Stimulated activated CD8-positive, alpha-beta memory T cell treated with anti-CD3 and anti-CD28 coated beads, Interleukin-7, amount 100 ng/mL, for 1 hour (primary cell): ENCODE results near the gene UPF1.

Experiments used
- DNase-seq, 2 donors: peaks; one replicate each; pipeline ENCODE4 v3.0.0-alpha.2; 2020; ENCODE audit warnings: low read depth in 2 of 2

The UPF1 gene

GRCh38 chr19:18840288-18841267 is 8.8 kb downstream of the UPF1 start:
- DNase-seq, result no peak

DNA sequence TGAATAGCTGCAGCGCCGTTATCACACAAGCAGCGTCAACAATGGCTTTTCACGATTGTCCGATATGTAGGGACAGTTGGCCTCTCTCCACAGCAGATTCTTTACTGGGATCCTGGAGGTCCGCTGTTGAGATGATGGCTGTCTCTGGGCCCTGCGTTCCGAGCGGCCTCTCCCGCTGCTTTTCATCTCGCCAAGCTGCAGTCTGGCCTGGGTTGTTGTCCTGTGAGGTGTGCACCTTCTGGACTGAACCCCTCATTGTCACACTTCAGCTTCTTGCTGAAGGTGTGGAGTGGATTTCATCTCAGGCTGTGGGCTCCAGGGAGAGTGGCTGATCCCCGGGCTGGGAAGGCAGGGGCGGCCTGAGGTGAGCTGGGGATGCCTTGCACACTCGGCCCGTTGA is 9.6 kb downstream of the UPF1 start:
- DNase-seq, result no peak

- no peak for DNase-seq
Measured at GRCh38 chr19:18842166-18842565, 10.4 kb downstream of the UPF1 start.

DNA sequence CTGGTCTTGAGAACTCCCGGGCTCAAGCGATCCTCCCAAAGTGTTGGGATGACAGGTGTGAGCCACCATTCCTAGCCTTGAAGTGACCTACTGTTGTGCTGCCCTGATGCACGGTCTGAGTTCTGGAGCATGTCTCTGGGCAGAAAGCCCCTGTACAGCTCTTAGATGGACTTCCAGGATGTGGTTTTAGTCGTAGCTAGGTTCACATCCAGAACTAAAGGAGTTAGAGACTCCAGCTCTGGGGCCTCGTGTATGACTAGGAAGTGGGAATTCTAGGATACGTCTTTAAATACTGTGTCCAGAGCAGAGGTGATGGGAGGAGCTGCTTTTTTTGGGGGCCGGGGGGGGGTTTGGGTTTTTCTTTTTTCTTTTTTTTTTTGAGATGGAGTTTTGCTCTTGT is 12.2 kb downstream of the UPF1 start:
- DNase-seq, result no peak

- DNase-seq, result no peak
Measured at GRCh38 chr19:18844806-18845329, 13.1 kb downstream of the UPF1 start.

DNA sequence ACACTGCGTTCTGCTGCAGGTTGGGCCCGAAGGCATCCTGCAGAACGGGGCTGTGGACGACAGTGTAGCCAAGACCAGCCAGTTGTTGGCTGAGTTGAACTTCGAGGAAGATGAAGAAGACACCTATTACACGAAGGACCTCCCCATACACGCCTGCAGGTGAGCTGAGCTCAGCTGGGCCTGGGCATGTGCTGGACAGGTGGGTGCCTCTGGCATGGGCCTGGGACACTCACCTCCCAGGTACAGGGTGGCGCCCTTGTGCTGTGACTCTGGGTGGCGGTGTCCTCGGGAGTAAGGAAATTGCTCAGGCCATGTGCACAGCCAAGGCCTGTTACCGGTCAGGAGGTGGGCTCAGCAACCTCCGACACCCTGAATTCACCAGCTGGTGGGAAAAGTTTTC is 14.2 kb downstream of the UPF1 start:
- no peak for DNase-seq

- DNase-seq, result peak; percentile 36 to 53
Measured at GRCh38 chr19:18846862-18847548, 15.2 kb downstream of the UPF1 start.

DNA sequence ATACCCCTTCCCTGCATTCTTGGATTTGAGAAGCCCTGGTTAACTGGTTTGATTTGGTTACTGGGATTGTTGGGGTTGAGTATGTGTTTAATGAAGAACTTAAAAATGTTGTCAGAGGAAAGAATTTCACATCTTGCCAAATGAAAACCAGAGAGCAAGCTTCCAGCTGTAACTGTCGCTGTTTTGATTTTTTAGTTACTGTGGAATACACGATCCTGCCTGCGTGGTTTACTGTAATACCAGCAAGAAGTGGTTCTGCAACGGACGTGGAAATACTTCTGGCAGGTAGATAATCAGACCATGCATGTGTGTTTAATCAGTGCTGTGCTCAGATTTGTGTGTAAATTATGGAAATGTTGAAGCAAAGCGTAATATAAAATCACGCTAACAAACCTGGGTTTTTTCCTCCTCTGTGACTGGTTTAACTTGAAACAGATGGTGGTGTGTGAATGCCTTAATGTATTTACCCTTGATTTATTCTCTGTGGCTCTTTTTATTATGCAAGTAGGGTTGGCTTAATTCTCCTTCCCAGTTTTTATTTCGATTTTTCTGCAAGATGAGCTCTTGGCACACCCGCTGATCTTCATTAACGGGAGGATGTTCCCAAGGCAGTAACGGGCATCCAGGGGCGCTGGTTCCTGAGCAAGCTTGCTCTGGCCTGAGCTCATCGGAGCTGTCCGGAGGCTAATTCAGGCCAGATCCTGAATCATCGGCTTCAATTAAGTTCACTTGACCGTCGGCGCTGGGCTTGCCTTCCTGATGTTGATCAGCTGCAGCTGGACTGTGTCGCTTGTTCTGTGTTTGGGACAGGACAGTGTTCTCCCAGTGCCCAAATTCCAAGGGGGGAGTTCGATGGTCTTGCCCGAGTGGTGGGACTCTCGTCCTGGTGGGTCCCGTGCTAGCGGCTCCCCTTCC is 16.0 kb downstream of the UPF1 start:
- no peak for DNase-seq

DNA sequence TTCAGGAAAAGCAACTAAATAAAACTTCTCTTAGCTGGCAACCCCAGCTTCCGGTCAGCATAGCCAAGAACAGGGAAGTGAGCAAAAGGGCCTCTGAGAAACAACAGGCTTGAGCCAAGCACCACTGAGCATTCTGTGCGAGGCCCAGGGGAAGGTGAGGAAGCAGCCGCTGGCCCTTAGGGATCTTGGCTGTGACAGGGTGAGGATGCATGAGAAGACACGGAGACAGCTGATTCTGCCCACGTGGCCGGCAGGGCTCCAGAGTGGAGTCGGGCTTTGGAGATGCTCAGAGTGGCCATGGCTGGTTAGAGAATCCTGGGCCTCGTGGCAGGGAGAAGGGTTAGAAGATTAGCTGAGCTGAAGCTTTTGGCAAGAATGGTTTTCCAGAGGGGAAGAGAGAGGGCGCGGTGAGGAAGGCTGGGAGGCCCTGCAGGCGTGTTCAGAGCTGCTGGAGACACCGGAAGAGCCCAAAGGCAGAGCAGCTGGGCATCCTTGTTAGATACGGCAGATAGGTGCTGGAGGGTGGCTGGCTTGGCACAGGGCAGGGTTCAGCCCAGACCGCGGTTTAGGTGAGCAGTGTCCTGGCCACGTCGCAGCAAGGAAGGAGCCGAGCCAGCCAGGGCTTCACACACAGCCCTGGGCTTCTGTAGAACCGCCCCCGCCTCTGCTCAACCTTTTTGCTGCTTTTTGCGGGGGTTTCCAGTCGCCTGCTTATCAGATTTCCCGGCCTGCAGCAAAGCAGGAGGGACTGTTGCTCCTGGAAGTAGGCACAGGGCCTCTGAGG is 17.3 kb downstream of the UPF1 start:
- DNase-seq, result no peak

DNA sequence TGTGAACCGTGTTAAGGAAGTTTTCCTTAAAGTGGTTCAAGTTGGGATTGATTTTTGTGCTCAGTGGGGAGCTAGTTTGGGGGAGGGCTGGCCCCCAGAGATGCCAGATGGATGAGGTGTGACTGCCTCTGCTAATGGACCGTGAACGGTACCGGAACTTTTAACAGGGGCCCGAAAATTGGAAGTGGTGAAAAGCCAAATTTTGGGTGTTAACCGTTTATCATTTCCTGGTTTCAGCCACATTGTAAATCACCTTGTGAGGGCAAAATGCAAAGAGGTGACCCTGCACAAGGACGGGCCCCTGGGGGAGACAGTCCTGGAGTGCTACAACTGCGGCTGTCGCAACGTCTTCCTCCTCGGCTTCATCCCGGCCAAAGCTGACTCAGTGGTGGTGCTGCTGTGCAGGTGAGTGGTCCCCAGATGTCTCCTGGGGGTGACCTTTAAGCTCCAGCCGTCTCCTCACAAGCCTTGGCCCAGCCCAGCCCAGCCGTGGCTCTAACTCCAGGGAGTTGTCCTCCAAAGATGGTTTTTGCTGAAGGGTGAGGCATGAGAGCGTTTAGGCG is 18.2 kb downstream of the UPF1 start:
- DNase-seq, result no peak

DNA sequence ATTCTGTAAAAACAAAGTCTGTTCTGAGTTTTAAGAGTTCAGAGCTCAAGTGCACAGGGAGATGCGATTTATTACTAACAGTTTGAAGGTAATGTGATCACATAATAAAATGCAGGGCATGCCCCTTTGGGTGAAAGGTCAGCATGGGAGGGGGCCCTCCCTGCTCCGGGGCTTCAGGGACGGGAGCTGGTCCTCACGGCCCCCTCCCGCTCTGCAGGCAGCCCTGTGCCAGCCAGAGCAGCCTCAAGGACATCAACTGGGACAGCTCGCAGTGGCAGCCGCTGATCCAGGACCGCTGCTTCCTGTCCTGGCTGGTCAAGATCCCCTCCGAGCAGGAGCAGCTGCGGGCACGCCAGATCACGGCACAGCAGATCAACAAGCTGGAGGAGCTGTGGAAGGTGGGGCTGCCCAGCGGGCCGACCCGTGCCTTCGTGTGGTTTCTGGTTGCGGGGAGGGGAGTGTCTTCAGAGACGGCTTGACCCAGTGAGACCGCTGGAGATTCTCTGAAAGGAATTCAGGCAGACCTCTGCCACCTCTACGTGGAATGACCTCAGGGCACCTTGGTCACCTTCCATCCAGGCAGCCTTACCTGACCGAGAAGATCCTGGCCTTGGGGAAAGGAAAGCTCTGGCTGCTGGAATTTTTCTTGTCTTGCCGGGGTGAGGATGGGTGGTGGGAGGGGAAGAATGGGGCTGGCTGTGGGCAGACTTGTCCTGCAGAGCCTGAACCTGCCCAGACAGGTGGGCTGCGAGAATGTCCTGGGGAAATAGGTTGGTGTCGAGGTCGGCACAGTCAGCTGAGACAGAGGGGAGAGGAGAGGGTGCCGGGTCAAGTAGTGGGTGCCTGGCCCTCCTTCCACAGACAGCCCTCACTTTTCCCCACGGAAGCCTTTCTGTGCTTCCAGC is 19.0 kb downstream of the UPF1 start:
- DNase-seq, result no peak

- no peak for DNase-seq
Measured at GRCh38 chr19:18851673-18852325, 20.0 kb downstream of the UPF1 start.

GRCh38 chr19:18852648-18853047 is 20.9 kb downstream of the UPF1 start:
- no peak for DNase-seq

DNA sequence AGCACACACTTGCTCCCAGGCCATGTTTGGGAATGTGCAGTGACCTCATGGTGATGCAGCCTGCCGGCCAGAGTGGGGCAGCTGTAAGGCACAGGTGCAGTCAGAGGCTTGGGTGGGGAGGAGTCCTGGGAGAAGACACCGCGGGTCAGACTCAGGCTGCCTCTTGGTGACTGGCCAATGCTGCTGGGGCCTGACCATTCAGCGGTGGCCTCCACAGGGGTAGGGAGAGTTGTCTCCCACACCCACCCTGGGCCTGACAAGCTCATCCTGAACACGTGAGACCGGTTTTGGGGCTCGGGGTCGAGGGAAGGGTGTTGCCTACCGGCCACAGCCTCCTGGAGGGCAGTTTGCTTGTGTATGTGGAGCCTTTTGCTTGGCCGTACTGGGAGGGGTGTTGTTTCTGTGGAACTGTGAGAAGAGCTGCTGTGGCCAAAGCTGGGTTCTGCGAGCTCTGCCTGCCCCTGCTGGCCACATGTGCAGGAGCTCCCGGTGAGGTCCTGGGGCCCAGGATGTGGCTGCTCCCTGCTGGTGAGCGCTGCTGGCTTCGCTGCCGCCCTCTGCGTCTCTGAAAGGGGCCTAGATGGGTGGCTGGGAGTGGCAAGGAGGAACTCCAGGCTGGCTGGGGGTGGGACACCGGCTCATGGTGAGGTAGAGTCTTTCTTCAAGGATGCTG is 22.1 kb downstream of the UPF1 start:
- DNase-seq, result no peak

DNA sequence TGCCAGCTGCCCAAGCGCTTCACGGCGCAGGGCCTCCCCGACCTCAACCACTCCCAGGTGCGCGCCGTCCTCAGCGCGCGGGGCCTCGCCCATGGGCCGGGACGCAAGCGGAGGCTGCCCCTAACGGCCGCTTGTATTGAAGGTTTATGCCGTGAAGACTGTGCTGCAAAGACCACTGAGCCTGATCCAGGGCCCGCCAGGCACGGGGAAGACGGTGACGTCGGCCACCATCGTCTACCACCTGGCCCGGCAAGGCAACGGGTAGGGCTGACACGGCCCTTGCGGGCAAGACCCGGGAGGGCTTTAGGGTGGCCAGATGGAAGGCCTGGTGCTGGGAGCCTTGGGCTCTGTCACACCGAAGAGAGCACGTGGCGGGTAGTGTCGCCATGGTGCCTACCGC is 23.2 kb downstream of the UPF1 start:
- no peak for DNase-seq

DNA sequence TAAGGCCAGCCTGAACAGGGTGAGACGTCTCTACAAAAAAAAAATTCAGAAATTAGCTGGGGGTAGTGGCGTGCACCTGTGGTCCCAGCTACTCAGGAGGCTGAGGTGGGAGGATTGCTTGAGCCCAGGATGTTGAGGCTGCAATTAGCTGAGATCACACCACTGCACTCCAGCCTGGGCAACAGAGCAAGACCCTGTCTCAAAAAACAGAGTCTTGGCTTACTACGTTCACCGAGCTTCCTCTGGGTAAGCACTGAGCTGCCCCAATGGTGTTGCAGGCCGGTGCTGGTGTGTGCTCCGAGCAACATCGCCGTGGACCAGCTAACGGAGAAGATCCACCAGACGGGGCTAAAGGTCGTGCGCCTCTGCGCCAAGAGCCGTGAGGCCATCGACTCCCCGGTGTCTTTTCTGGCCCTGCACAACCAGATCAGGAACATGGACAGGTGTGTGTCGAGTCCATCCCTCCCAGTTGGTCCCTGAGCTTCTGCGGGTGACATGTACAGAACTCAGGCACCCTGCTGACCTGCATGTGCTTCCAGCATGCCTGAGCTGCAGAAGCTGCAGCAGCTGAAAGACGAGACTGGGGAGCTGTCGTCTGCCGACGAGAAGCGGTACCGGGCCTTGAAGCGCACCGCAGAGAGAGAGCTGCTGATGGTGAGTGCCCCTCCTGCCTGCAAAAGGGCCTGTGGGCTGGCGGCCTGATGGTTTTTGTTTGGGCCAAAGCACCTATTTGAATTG is 24.1 kb downstream of the UPF1 start:
- no peak for DNase-seq

DNA sequence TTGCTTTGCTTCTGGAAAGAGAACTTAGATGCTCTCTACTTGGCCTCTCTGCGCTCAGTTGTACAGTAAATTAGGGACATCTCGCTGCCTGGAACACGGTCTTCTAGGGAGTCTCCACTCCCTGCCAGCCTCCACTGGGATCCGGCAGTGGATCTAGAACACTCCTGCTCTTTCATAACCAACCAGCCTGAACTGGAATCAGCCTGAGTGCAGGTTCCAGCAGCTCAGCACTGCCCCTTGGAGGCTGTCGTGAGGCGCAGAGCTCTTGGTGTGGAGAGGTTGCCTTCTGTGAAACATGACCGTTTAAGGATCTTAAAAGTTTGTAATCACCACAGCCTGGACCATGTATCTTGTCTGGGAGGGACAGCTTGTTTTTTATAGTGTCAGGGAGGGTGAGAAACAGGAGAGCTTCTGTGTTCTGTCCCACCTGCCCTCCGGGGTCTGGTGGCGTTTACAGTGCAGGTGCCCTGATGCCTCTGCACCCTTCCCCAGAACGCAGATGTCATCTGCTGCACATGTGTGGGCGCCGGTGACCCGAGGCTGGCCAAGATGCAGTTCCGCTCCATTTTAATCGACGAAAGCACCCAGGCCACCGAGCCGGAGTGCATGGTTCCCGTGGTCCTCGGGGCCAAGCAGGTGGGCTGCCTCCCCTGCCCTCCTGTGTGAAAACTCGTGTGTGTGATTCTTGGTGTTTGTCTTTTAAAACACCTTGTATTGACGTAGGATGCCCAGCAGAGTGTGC is 24.8 kb downstream of the UPF1 start:
- DNase-seq, result no peak
